ENCODE data around the gene ITPR1. TPM values are rescaled to one million over a fixed set of nuclear protein-coding genes. Genes with fewer than 3 reads are reported as not detected.

Gene ITPR1
- total RNA-seq, result 24.3 and 58.8 TPM in 2 replicates

GRCh38 chr3:4493014-4493940 lies at the start of gene ITPR1:
TSS of gene ITPR1 (plus strand) at chr3:4493348. CDS start at chr3:4516492, 23,144 bp downstream.

GRCh38 chr3:4466741-4467521 lies 26.2 kb upstream of the ITPR1 start, which contains the start of gene SUMF1:
TSS of gene SUMF1 (minus strand) at chr3:4467269. CDS start at chr3:4467245, 24 bp downstream.

Other genes starting within 250 kb of the ITPR1 start
- 5.0 and 11.9 TPM in 2 replicates for gene SETMAR, start 190.0 kb upstream of the ITPR1 start, total RNA-seq
- gene SUMF1, start 26.1 kb upstream of the ITPR1 start, total RNA-seq, result 51.2 and 84.8 TPM in 2 replicates

Data from bladder microvascular endothelial cell (primary cell).